Nephron (organoid): Measurements from ENCODE around the gene GYG2.
"Not testable (repeated sequence)": the region's sequence is repeated elsewhere in the genome, so short reads cannot be mapped to it uniquely, and the experiment has no call there.

Source experiments
- H3K27ac Mint-ChIP-seq, 3 experiments: 2 replicates each; pipeline ENCODE4 v1.8.0; 2020; ENCODE audit warnings: mixed read lengths in 3 of 3, mild to moderate bottlenecking in 2 of 3, moderate library complexity in 1 of 3
- H3K27me3 Mint-ChIP-seq: 2 replicates; pipeline ENCODE4 v1.8.0; 2021; ENCODE audit warnings: low read depth, mild to moderate bottlenecking, moderate library complexity, mixed read lengths
- H3K36me3 Mint-ChIP-seq: 2 replicates; pipeline ENCODE4 v1.8.0; 2020; ENCODE audit warnings: low read depth, mixed read lengths
- H3K4me1 Mint-ChIP-seq: 2 replicates; pipeline ENCODE4 v1.8.0; 2020; ENCODE audit warnings: mixed read lengths
- H3K4me3 Mint-ChIP-seq, 3 experiments: 2 replicates each; pipeline ENCODE4 v1.8.0; 2020; ENCODE audit warnings: mild to moderate bottlenecking in 3 of 3, mixed read lengths in 3 of 3, moderate library complexity in 2 of 3
- H3K9me3 Mint-ChIP-seq: 2 replicates; pipeline ENCODE4 v1.8.0; 2020; ENCODE audit warnings: mixed read lengths
- TF ChIP-seq, protein P1 (sequence below), 3 experiments: fragments of 200-600 bp; sonication (generic); IDR thresholded peaks; one replicate each; pipeline ENCODE4 v1.5.0; 2021; ENCODE audit warnings: antibody characterized with exemption in 3 of 3; ENCODE audit not compliant: unreplicated experiment in 3 of 3

Gene GYG2

DNA sequence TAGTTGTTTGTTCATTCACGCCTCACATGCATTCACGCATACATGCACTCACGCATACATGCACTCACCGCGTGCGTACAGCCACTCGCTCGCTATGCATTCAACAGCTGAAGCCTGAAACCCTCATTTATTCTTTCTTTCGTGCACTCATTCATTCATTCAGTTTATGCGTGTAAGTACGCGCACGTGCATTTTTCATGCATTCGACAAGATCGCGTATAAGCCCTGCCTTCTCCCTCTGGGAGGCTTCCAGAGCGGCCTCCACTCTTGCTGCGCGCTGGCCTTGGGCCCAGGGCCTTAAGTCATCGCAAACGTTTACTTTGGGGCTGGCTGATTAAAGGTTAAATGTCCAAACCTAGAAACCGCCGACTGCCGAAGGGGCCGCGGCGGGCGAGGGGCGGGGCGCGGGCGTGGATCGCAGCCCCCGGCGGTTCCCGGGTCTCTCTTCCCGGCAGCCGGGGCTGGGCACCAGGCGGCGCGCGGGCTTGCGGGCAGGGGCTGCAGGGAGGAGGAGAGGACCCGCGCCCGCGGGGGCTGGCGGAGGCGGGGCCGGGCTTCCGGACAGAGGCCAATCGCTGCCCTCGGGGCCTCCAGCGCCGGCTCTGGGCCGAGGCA is at the start of gene GYG2:
Gene GYG2 (plus strand): TSS at position 587 of the 615 bp plus-strand sequence. CDS start 1,259 bp downstream, outside the sequence.
- no peak within 1 kb of the TSS for H3K27ac Mint-ChIP-seq
- peaks cover 11% of the 10 kb centered on the region for H3K27me3 Mint-ChIP-seq
- TF ChIP-seq, protein P1, sequence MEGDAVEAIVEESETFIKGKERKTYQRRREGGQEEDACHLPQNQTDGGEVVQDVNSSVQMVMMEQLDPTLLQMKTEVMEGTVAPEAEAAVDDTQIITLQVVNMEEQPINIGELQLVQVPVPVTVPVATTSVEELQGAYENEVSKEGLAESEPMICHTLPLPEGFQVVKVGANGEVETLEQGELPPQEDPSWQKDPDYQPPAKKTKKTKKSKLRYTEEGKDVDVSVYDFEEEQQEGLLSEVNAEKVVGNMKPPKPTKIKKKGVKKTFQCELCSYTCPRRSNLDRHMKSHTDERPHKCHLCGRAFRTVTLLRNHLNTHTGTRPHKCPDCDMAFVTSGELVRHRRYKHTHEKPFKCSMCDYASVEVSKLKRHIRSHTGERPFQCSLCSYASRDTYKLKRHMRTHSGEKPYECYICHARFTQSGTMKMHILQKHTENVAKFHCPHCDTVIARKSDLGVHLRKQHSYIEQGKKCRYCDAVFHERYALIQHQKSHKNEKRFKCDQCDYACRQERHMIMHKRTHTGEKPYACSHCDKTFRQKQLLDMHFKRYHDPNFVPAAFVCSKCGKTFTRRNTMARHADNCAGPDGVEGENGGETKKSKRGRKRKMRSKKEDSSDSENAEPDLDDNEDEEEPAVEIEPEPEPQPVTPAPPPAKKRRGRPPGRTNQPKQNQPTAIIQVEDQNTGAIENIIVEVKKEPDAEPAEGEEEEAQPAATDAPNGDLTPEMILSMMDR (IDR thresholded peaks at IDR 0.05; ENCODE audit: unreplicated experiment in 3 of 3) = no peak
- peak within 1 kb of the TSS; percentile 73 to 75 (median 73) for H3K4me3 Mint-ChIP-seq
- H3K4me1 Mint-ChIP-seq = peaks cover 19% of the 10 kb centered on the region
- no peaks in the 10 kb centered on the region for H3K9me3 Mint-ChIP-seq
- peaks cover 24% of the 10 kb centered on the region for H3K36me3 Mint-ChIP-seq

DNA sequence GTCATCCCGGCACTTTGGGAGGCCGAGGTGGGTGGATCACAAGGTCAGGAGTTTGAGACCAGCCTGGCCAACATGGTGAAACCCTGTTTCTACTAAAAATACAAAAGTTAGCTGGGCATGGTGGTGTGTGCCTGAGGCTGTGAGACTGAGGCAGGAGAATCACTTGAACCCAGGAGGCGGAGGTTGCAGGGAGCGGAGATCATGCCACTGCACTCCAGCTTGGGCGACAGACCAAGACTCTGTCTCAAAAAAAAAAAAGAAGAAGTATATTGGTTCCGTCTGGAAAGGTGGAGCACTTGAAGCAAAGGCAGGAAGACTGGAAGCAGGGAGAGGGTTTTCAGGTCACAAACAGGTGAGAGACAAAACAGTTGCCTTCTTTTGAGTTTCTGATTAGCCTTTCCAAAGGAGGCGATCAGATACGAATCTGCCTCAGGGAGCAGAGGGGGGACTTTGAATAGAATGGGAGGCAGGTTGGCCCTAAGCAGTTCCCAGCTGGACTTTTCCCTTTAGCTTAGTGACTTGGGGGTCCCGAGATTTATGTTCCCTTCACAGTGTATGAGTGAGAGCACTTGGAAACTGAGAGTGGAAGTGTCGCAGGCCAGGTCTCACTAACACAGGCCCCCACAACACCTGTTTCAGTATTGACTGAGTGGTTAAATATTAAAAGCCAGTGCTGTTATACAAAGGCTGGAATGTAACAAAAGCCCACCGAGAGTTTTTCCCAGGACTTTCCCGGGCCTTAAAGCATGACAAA is 48.1 kb upstream of the GYG2 start:
- H3K27me3 Mint-ChIP-seq, H3K36me3 Mint-ChIP-seq, H3K9me3 Mint-ChIP-seq: not testable (repeated sequence)
- peaks cover 29% of the 10 kb centered on the region for H3K4me1 Mint-ChIP-seq
- peak overlapping the region; percentile 92 to 96 (median 94) for H3K27ac Mint-ChIP-seq
- H3K4me3 Mint-ChIP-seq = peak overlapping the region in 1 of 3 experiments; percentile 16

DNA sequence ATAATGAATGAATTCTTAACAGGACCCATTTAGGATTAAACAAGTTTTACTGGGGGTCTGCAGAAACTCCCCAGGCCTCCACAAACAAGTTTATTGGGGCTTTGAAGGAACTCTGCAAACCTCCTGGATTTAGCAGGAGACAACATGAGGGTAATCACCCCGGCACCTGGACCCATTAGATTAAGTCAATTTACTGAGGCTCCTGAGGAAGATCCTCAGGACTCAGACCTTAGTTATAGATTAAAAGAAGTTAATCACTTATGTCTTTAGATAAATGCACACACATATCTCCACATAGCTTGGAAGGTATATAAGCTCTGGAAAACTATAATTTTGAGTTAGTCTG is 47.5 kb upstream of the GYG2 start:
- TF ChIP-seq, protein P1 (IDR thresholded peaks at IDR 0.05; ENCODE audit: unreplicated experiment in 3 of 3) = no peak
- H3K27me3 Mint-ChIP-seq = peaks cover 6% of the 10 kb centered on the region
- no peak overlapping the region for H3K4me3 Mint-ChIP-seq
- H3K36me3 Mint-ChIP-seq = no peaks in the 10 kb centered on the region
- H3K27ac Mint-ChIP-seq = peak overlapping the region; percentile 92 to 96 (median 94)
- H3K9me3 Mint-ChIP-seq = no peaks in the 10 kb centered on the region
- peaks cover 29% of the 10 kb centered on the region for H3K4me1 Mint-ChIP-seq

DNA sequence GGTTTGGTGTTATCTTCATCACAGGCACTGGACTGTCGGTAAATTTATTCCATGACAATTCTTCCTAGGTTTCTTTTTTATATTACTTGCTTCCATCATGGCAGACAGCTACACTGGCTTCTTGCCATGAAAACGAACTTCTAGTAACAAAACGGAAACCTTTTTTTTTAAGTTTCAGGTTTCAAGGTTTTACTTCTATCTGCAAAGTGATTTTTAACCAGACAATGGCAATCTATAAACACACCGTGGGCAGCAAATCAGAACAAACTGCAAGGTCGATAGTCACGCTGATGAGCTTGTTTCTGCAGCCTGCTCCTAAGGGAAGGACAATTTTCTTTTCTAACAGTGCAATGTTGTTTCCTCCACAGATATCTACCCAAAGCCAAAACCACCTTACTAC is 47.0 kb upstream of the GYG2 start:
- peak overlapping the region; percentile 92 to 96 (median 94) for H3K27ac Mint-ChIP-seq
- H3K36me3 Mint-ChIP-seq = no peaks in the 10 kb centered on the region
- H3K4me3 Mint-ChIP-seq = peak overlapping the region in 2 of 3 experiments; percentile 13 to 18
- TF ChIP-seq, protein P1 (IDR thresholded peaks at IDR 0.05; ENCODE audit: unreplicated experiment in 3 of 3) = no peak
- H3K27me3 Mint-ChIP-seq = peaks cover 6% of the 10 kb centered on the region
- H3K9me3 Mint-ChIP-seq = no peaks in the 10 kb centered on the region
- peaks cover 29% of the 10 kb centered on the region for H3K4me1 Mint-ChIP-seq

DNA sequence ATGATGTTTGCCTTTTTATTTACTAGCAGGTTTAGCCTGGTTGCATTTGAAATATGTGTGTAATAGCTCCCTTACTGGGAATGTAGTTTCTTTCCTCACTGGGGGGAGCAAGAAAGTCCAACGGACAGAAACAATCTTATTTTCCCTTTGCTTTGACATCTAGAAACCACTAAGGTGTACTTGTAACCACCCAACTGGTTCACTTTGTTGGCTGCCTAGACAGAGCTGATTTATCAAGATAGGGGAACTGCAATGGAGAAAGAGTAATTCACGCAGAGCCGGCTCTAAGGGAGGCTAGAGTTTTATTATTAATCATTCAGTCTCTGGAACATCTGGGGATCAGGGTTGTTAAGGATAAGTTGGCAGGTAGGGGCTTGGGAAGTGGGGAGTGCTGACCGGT is 46.6 kb upstream of the GYG2 start:
- peak overlapping the region in 2 of 3 experiments; percentile 1 to 20 for H3K4me3 Mint-ChIP-seq
- H3K4me1 Mint-ChIP-seq = peaks cover 29% of the 10 kb centered on the region
- H3K9me3 Mint-ChIP-seq = no peaks in the 10 kb centered on the region
- H3K27me3 Mint-ChIP-seq = peaks cover 6% of the 10 kb centered on the region
- no peaks in the 10 kb centered on the region for H3K36me3 Mint-ChIP-seq
- H3K27ac Mint-ChIP-seq = peak overlapping the region; percentile 92 to 96 (median 94)
- TF ChIP-seq, protein P1 (IDR thresholded peaks at IDR 0.05; ENCODE audit: unreplicated experiment in 3 of 3) = no peak

DNA sequence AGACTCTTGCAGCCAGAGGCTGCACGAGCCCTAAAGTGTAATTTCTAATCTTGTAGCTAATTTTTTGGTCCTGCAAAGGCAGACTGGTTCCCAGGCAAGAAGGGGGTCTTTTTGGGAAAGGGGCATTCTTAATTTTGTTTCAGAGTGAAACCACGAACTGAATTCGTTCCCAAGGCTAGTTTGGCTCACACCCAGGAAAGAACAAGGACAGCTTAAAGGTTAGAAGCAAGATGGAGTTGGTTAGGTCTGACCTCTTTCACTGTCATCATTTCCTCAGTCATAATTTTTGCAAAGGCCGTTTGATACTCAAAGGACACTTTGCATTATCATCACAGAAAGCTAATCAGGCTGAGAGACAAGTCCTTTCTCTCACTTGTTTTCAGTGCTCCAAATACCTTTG is 46.0 kb upstream of the GYG2 start:
- no peaks in the 10 kb centered on the region for H3K36me3 Mint-ChIP-seq
- H3K4me1 Mint-ChIP-seq = peaks cover 29% of the 10 kb centered on the region
- peak overlapping the region in 2 of 3 experiments; percentile 1 to 20 for H3K4me3 Mint-ChIP-seq
- peaks cover 6% of the 10 kb centered on the region for H3K27me3 Mint-ChIP-seq
- peak overlapping the region; percentile 92 to 96 (median 94) for H3K27ac Mint-ChIP-seq
- TF ChIP-seq, protein P1 (IDR thresholded peaks at IDR 0.05; ENCODE audit: unreplicated experiment in 3 of 3) = no peak
- no peaks in the 10 kb centered on the region for H3K9me3 Mint-ChIP-seq
